Subcutaneous abdominal adipose tissue (tissue), 5 donors: Measurements from ENCODE around the gene FDX2.

Experiments
- H3K27ac ChIP-seq: one replicate; pipeline ENCODE4 v1.7.0; 2013; ENCODE audit warnings: low read depth, mild to moderate bottlenecking, inconsistent platforms, low read length, moderate library complexity
- H3K27me3 ChIP-seq, 5 donors: one replicate each; pipeline ENCODE4 v1.7.0; 2013; ENCODE audit warnings: low read length in 5 of 5, inconsistent platforms in 1 of 5; ENCODE audit not compliant: control insufficient read depth in 5 of 5, insufficient read depth in 4 of 5
- H3K36me3 ChIP-seq, 5 donors: one replicate each; pipeline ENCODE4 v1.7.0; 2013; ENCODE audit warnings: low read length in 5 of 5; ENCODE audit not compliant: control insufficient read depth in 5 of 5, insufficient read depth in 5 of 5
- H3K4me1 ChIP-seq, 5 donors: one replicate each; pipeline ENCODE4 v1.7.0; 2013; ENCODE audit warnings: low read length in 5 of 5, mild to moderate bottlenecking in 3 of 5, moderate library complexity in 1 of 5; ENCODE audit not compliant: control insufficient read depth in 5 of 5, insufficient read depth in 5 of 5
- H3K4me3 ChIP-seq, 5 donors: one replicate each; pipeline ENCODE4 v1.7.0; 2013; ENCODE audit warnings: low read length in 5 of 5, low read depth in 1 of 5
- H3K9ac ChIP-seq, 5 donors: one replicate each; pipeline ENCODE4 v1.7.0; 2013; ENCODE audit warnings: low read length in 5 of 5, mild to moderate bottlenecking in 4 of 5, moderate library complexity in 3 of 5
- H3K9me3 ChIP-seq, 5 donors: one replicate each; pipeline ENCODE4 v1.7.0; 2013; ENCODE audit warnings: low read length in 5 of 5; ENCODE audit not compliant: control insufficient read depth in 5 of 5
- donor health status: healthy.
- donor health status: healthy.
- donor health status: healthy.
- donor health status: healthy.
- donor health status: healthy.

The FDX2 gene

GRCh38 chr19:10321417-10321797 lies 5.6 kb upstream of the FDX2 start:
- H3K27me3 ChIP-seq, result no peaks in the 10 kb centered on the region
- H3K4me1 ChIP-seq, result no peaks in the 10 kb centered on the region
- H3K36me3 ChIP-seq, result peaks cover 0 to 89% (median 74%) of the 10 kb centered on the region in 5 donors
- H3K9me3 ChIP-seq, result no peaks in the 10 kb centered on the region
- no peak overlapping the region for H3K9ac ChIP-seq
- no peak overlapping the region for H3K27ac ChIP-seq
- no peak overlapping the region for H3K4me3 ChIP-seq

- no peak overlapping the region for H3K27ac ChIP-seq
- peaks cover 0 to 2% (median 0%) of the 10 kb centered on the region in 5 donors for H3K4me1 ChIP-seq
- no peaks in the 10 kb centered on the region for H3K27me3 ChIP-seq
- H3K4me3 ChIP-seq, result no peak overlapping the region
- peaks cover 0 to 84% (median 68%) of the 10 kb centered on the region in 5 donors for H3K36me3 ChIP-seq
- no peak overlapping the region for H3K9ac ChIP-seq
- no peaks in the 10 kb centered on the region for H3K9me3 ChIP-seq
Measured at GRCh38 chr19:10320602-10321416, 5.0 kb upstream of the FDX2 start.

- Histone ChIP-seq H3K9ac (no peak overlapping the region), H3K9me3 (no peaks in the 10 kb centered on the region), H3K36me3 (peaks cover 0 to 70% (median 54%) of the 10 kb centered on the region in 5 donors), H3K27ac (no peak overlapping the region), H3K4me1 (peaks cover 2 to 12% (median 7%) of the 10 kb centered on the region in 5 donors), H3K27me3 (no peaks in the 10 kb centered on the region), H3K4me3 (no peak overlapping the region)
Measured at GRCh38 chr19:10318807-10319682, 3.2 kb upstream of the FDX2 start.

- Histone ChIP-seq H3K27me3 (no peaks in the 10 kb centered on the region), H3K9me3 (no peaks in the 10 kb centered on the region), H3K36me3 (peaks cover 0 to 61% (median 47%) of the 10 kb centered on the region in 5 donors), H3K4me3 (no peak overlapping the region), H3K9ac (no peak overlapping the region), H3K4me1 (peaks cover 2 to 12% (median 7%) of the 10 kb centered on the region in 5 donors), H3K27ac (no peak overlapping the region)
Measured at GRCh38 chr19:10317857-10318462, 2.1 kb upstream of the FDX2 start.

- Histone ChIP-seq H3K9ac (no peak overlapping the region), H3K27me3 (no peaks in the 10 kb centered on the region), H3K4me1 (peaks cover 2 to 12% (median 7%) of the 10 kb centered on the region in 5 donors), H3K9me3 (no peaks in the 10 kb centered on the region), H3K36me3 (peaks cover 0 to 54% (median 40%) of the 10 kb centered on the region in 5 donors), H3K27ac (no peak overlapping the region), H3K4me3 (no peak overlapping the region)
Measured at GRCh38 chr19:10317045-10317856, 1.4 kb upstream of the FDX2 start.

- H3K27ac ChIP-seq, result peak overlapping the region; percentile 62
- no peaks in the 10 kb centered on the region for H3K27me3 ChIP-seq
- peak overlapping the region in 3 of 5 donors; percentile 78 to 94 (median 87) for H3K9ac ChIP-seq
- peaks cover 2 to 12% (median 7%) of the 10 kb centered on the region in 5 donors for H3K4me1 ChIP-seq
- H3K36me3 ChIP-seq, result peaks cover 0 to 45% (median 32%) of the 10 kb centered on the region in 5 donors
- H3K4me3 ChIP-seq, result peak overlapping the region in 1 of 5 donors; percentile 91
- no peaks in the 10 kb centered on the region for H3K9me3 ChIP-seq
Measured at GRCh38 chr19:10316229-10317044, 622 bp upstream of the FDX2 start.

GRCh38 chr19:10309423-10309822 lies 6.4 kb downstream of the FDX2 start, which contains the start of gene ZGLP1:
Gene ZGLP1 (minus strand): TSS chr19:10309815.
- peaks cover 0 to 6% (median 0%) of the 10 kb centered on the region in 5 donors for H3K4me1 ChIP-seq
- peaks cover 0 to 12% (median 10%) of the 10 kb centered on the region in 5 donors for H3K36me3 ChIP-seq
- H3K27ac ChIP-seq, result no peak within 1 kb of the TSS
- H3K9ac ChIP-seq, result no peak within 1 kb of the TSS
- no peak within 1 kb of the TSS for H3K4me3 ChIP-seq
- H3K27me3 ChIP-seq, result no peaks in the 10 kb centered on the region
- no peaks in the 10 kb centered on the region for H3K9me3 ChIP-seq

- Histone ChIP-seq H3K27ac (no peak overlapping the region), H3K4me1 (peaks cover 0 to 6% (median 0%) of the 10 kb centered on the region in 5 donors), H3K9me3 (no peaks in the 10 kb centered on the region), H3K9ac (no peak overlapping the region), H3K4me3 (no peak overlapping the region), H3K27me3 (peaks cover 0 to 4% (median 0%) of the 10 kb centered on the region in 5 donors), H3K36me3 (peaks cover 0 to 12% (median 10%) of the 10 kb centered on the region in 5 donors)
Measured at GRCh38 chr19:10306327-10306726, 9.5 kb downstream of the FDX2 start.
